ENCODE results near the gene TMBIM1.

- TF ChIP-seq CTCF (IDR thresholded peaks at IDR 0.05) (no peak), POLR2A (IDR thresholded peaks at IDR 0.05) (no peak)
Observed at GRCh38 chr2:218267259-218267658, 25.0 kb downstream of the TMBIM1 start.
